MCF 10A (cell line): Measurements from ENCODE around the gene HHLA2. TPM values are rescaled to one million over a fixed set of nuclear protein-coding genes. Genes with fewer than 3 reads are reported as not detected.
"Not testable (repeated sequence)": the region's sequence is repeated elsewhere in the genome, so short reads cannot be mapped to it uniquely, and the experiment has no call there.

Source experiments
- BruUV-seq: library from RNA; stranded (reverse); fragments of 400-500 nt; replicated peaks from 2 replicates; lab custom pipeline; 2021; lab: Mats Ljungman, UMichigan
- CTCF ChIA-PET: fragments of 300-600 bp; sonication (Branson Sonifier 250); formaldehyde crosslinking; extraction: SDS; loops from one replicate; lab custom pipeline; 2021; ENCODE audit warnings: antibody characterized with exemption, inconsistent platforms; lab: Yijun Ruan, JAX
- POLR2A ChIA-PET: fragments of 300-600, 350-650 bp; sonication (Branson Sonifier 250); formaldehyde crosslinking; extraction: SDS; loops from one replicate; lab custom pipeline; 2020; ENCODE audit warnings: antibody characterized with exemption, inconsistent platforms; lab: Yijun Ruan, JAX
- DNase-seq: peaks from one replicate; pipeline ENCODE4 v3.0.0-alpha.2; 2018; ENCODE audit not compliant: unreplicated experiment
- H3K27ac Mint-ChIP-seq: one replicate; pipeline ENCODE4 v1.8.0; 2022; ENCODE audit warnings: mild to moderate bottlenecking, low read depth, mixed read lengths; ENCODE audit not compliant: unreplicated experiment
- H3K27me3 Mint-ChIP-seq: one replicate; pipeline ENCODE4 v1.8.0; 2022; ENCODE audit warnings: mixed read lengths; ENCODE audit not compliant: insufficient read depth, unreplicated experiment
- H3K36me3 Mint-ChIP-seq: one replicate; pipeline ENCODE4 v1.8.0; 2022; ENCODE audit warnings: mild to moderate bottlenecking, moderate library complexity, mixed read lengths; ENCODE audit not compliant: insufficient read depth, unreplicated experiment
- H3K4me1 Mint-ChIP-seq: one replicate; pipeline ENCODE4 v1.8.0; 2022; ENCODE audit warnings: mixed read lengths; ENCODE audit not compliant: insufficient read depth, unreplicated experiment
- H3K4me3 Mint-ChIP-seq: one replicate; pipeline ENCODE4 v1.8.0; 2022; ENCODE audit warnings: mild to moderate bottlenecking, moderate library complexity, mixed read lengths; ENCODE audit not compliant: unreplicated experiment
- H3K9me3 Mint-ChIP-seq: one replicate; pipeline ENCODE4 v1.8.0; 2022; ENCODE audit warnings: mixed read lengths; ENCODE audit not compliant: unreplicated experiment
- intact Hi-C: fragments of 100-400 bp; cut with micrococcal nuclease; formaldehyde crosslinking; loops from 2 replicates; pipeline ENCODE4 v1.14.1; 2022
- total RNA-seq: library from RNA; stranded (reverse); gene quantifications from 2 replicates; pipeline ENCODE4 v1.2.3, GENCODE V29; 2022
- TF ChIP-seq, protein P1 (sequence below): fragments of 200-600 bp; IDR thresholded peaks from one replicate; pipeline ENCODE4 v1.8.0; 2022; ENCODE audit warnings: antibody characterized with exemption, mild to moderate bottlenecking; ENCODE audit not compliant: unreplicated experiment

The HHLA2 gene
- total RNA-seq, 1 experiment from 2014 or later, result not detected

DNA sequence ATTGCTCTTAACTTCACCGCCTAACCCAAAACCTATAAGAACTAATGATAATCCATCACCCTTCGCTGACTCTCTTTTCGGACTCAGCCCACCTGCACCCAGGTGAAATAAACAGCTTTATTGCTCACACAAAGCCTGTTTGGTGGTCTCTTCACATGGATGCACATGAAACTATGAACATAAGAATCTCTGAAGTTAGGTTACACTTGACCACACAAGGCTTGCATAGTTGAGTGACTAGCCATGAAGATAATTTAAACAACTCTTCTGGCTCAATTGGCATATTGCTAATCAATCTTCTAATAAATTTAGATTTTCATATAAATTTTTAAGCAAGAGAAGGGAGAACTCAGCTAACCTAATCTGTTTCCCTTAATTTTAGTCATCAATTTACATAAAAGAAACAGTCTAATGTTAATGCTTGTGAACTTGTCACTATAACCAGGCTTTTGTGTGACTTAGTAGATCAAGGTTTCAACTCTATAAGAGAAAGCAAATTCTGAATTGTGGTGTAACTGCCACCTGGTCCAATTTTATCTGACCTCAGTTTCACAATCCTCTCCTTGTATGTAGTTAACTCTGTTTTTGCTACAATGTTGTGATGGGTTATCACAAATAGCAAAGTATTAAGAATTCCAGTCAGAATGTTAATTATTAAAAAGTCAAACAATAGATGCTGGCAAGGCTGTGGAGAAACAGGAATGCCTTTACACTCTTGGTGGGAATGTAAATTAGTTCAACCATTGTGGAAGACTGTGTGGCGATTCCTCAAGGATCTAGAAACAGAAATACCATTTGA lies 82.0 kb downstream of the HHLA2 start:
- Mint-ChIP-seq H3K27ac (no peak overlapping the region), H3K9me3 (no peaks in the 10 kb centered on the region), H3K4me1 (no peaks in the 10 kb centered on the region), H3K36me3 (no peaks in the 10 kb centered on the region), H3K4me3 (no peak overlapping the region), H3K27me3 (no peaks in the 10 kb centered on the region)
- DNase-seq, result no peak
- ChIA-PET POLR2A (interaction anchor here (0.6 kb wide), 1 partner anchor 94 kb away, joined by 4 read pairs; no protein-coding TSS in a partner anchor), CTCF (no interaction called here)
- TF ChIP-seq, protein P1, sequence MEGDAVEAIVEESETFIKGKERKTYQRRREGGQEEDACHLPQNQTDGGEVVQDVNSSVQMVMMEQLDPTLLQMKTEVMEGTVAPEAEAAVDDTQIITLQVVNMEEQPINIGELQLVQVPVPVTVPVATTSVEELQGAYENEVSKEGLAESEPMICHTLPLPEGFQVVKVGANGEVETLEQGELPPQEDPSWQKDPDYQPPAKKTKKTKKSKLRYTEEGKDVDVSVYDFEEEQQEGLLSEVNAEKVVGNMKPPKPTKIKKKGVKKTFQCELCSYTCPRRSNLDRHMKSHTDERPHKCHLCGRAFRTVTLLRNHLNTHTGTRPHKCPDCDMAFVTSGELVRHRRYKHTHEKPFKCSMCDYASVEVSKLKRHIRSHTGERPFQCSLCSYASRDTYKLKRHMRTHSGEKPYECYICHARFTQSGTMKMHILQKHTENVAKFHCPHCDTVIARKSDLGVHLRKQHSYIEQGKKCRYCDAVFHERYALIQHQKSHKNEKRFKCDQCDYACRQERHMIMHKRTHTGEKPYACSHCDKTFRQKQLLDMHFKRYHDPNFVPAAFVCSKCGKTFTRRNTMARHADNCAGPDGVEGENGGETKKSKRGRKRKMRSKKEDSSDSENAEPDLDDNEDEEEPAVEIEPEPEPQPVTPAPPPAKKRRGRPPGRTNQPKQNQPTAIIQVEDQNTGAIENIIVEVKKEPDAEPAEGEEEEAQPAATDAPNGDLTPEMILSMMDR, result no peak
- no TSS peak for BruUV-seq
- intact Hi-C loops, result no loop called here

DNA sequence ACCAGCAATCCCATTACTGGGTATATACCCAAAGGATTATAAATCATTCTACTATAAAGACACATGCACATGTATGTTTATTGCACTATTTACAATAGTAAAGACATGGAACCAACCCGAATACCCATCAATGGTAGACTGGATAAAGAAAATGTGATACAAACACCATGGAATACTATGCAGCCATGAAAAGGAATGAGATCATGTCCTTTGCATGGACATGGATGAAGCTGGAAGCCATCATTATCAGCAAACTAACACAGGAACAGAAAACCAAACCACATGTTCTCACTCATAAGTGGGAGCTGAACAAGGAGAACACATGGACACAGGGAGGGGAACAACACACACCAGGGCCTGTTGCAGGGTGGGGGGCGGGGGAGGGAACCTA lies 82.6 kb downstream of the HHLA2 start:
- H3K4me1 Mint-ChIP-seq, H3K27me3 Mint-ChIP-seq, H3K9me3 Mint-ChIP-seq, H3K36me3 Mint-ChIP-seq, H3K4me3 Mint-ChIP-seq, intact Hi-C loops, BruUV-seq, DNase-seq, POLR2A ChIA-PET, H3K27ac Mint-ChIP-seq: not testable (repeated sequence)
- CTCF ChIA-PET, result interaction anchor here (0.6 kb wide), 2 partner anchors 211 to 473 kb away, joined by 3 read pairs; no protein-coding TSS in a partner anchor

DNA sequence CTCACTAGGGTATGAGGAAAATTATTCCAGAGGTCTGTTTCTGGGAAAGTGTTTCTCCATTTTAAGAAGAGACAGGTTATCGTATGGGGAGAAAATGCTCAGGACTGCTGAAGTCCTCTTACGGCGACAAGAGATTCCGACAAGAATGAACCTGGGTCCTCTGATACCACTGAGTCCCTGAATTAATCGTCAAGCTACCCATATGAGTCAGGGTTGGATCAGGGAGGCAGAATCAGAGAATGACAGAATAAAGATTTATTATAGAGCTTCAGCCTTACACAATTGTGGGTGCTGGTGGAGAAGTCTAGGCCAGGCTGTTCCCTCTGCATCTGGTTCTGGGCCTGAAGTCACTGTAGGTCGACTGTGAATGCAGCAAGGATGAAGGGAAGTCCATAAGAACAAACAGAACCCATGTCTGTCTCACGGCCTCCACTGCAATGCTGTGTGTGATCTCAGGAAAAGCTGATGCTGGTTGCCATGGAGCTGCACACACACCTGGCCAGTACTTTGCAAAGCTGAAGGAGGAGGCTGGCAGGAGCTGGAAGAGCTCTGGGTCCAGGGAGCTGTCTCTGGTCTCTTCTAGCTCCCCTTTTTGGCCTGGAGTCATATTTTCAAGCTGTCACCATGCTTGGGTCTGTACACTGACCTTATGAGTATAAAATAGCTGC lies 83.9 kb downstream of the HHLA2 start:
- H3K4me1 Mint-ChIP-seq, result no peaks in the 10 kb centered on the region
- CTCF ChIA-PET, result interaction anchor here (0.6 to 1.0 kb wide), 2 partner anchors 9 to 129 kb away, joined by 3 read pairs; no protein-coding TSS in a partner anchor
- no peak for DNase-seq
- no peaks in the 10 kb centered on the region for H3K9me3 Mint-ChIP-seq
- intact Hi-C loops, result no loop called here
- no peaks in the 10 kb centered on the region for H3K27me3 Mint-ChIP-seq
- H3K4me3 Mint-ChIP-seq, result no peak overlapping the region
- no TSS peak for BruUV-seq
- TF ChIP-seq, protein P1, result no peak
- no peaks in the 10 kb centered on the region for H3K36me3 Mint-ChIP-seq
- no peak overlapping the region for H3K27ac Mint-ChIP-seq
- POLR2A ChIA-PET, result no interaction called here

DNA sequence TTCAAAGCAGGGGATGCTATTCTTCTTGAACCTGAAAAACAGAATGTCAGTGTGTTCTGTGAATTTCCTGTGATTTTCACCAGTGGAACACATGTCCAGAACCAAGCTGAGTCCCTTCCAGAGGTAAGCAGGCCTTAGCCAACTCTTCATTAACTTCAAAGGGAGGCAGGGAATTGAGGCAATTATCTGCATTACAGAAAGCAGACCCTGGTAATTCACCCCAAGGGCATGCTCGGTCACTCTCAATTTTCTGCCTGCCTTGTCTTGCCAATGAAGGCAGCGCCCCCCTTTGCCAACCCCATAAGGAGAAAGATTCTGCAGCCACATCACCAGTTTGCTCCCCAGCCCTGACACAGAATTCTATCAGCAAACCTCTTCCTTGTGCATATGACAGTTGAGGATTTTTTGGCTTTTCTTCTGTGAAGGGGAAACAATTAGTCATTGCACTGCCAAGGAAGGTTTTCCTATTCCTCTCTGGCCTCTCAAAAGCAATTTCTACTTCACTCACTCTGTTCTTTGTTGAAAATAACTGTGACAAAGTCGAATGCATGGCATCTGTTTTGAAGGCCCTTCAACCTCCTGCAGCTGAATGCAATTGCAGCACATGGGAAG lies 85.3 kb downstream of the HHLA2 start:
- intact Hi-C loops, result no loop called here
- ChIA-PET POLR2A (no interaction called here), CTCF (no interaction called here)
- Mint-ChIP-seq H3K27ac (no peak overlapping the region), H3K27me3 (no peaks in the 10 kb centered on the region), H3K4me1 (no peaks in the 10 kb centered on the region), H3K4me3 (no peak overlapping the region), H3K9me3 (no peaks in the 10 kb centered on the region), H3K36me3 (no peaks in the 10 kb centered on the region)
- no peak for DNase-seq
- BruUV-seq, result no TSS peak
- TF ChIP-seq, protein P1, result no peak
